SK-N-SH (cell line): ENCODE measurements around the gene GRIK5. TPM values are rescaled to one million over a fixed set of nuclear protein-coding genes. Genes with fewer than 3 reads are reported as not detected.

ENCODE experiments used
- CTCF ChIA-PET: fragments of 300-600, 350-600 bp; formaldehyde crosslinking; extraction: SDS; loops from one replicate; lab custom pipeline; 2021; lab: Yijun Ruan, JAX
- POLR2A ChIA-PET: fragments of 350-600 bp; sonication (Branson Sonifier 250); formaldehyde crosslinking; extraction: SDS; loops from one replicate; lab custom pipeline; 2020; ENCODE audit warnings: antibody characterized with exemption, inconsistent platforms; lab: Yijun Ruan, JAX
- DNase-seq: peaks from one replicate; pipeline ENCODE4 v3.0.0; 2012
- H2AFZ ChIP-seq: fragments of 200-600 bp; sonication (generic); 2 replicates; pipeline ENCODE4 v1.8.1; 2016; ENCODE audit warnings: antibody characterized with exemption, mild to moderate bottlenecking, low read depth
- H3F3A ChIP-seq: fragments of 200-600 bp; sonication (generic); replicated peaks from 2 replicates; pipeline ENCODE3; 2016; ENCODE audit warnings: antibody characterized with exemption, mild to moderate bottlenecking; ENCODE audit not compliant: insufficient read depth
- H3K27ac ChIP-seq, 2 experiments: fragments of 200-500 bp in 1 of 2; fragments of 200-600 bp in 1 of 2; sonication (Bioruptor generic) in 1 of 2; sonication (generic), shearing (Covaris generic) in 1 of 2; 2 replicates each; pipeline versions ENCODE4 v1.5.1 to v1.6.1; 2014 to 2016; ENCODE audit warnings: low read depth in 2 of 2, inconsistent platforms in 1 of 2, low read length in 1 of 2, mild to moderate bottlenecking in 1 of 2, mixed read lengths in 1 of 2
- H3K27me3 ChIP-seq: fragments of 200-600 bp; sonication (generic), shearing (Covaris generic); 2 replicates; pipeline ENCODE4 v1.6.1; 2016; ENCODE audit warnings: mixed run types; ENCODE audit not compliant: insufficient read depth
- H3K36me3 ChIP-seq, 2 experiments: fragments of 200-500 bp in 1 of 2; fragments of 200-600 bp in 1 of 2; sonication (Bioruptor generic) in 1 of 2; sonication (generic) in 1 of 2; replicated peaks in 1 of 2; 2 replicates each; pipeline versions ENCODE3 to v1.5.1; 2014 to 2016; ENCODE audit warnings: low read length in 1 of 2, mild to moderate bottlenecking in 1 of 2; ENCODE audit not compliant: insufficient read depth in 2 of 2, control insufficient read depth in 1 of 2
- H3K4me1 ChIP-seq, 2 experiments: fragments of 200-500 bp in 1 of 2; fragments of 200-600 bp in 1 of 2; sonication (Bioruptor generic) in 1 of 2; sonication (generic), shearing (Covaris generic) in 1 of 2; 2 replicates each; pipeline versions ENCODE4 v1.5.1 to v1.6.1; 2014 to 2016; ENCODE audit warnings: low read depth in 1 of 2, low read length in 1 of 2, mixed run types in 1 of 2; ENCODE audit not compliant: insufficient read depth in 2 of 2, control insufficient read depth in 1 of 2
- H3K4me2 ChIP-seq: fragments of 200-600 bp; sonication (generic), shearing (Covaris generic); 2 replicates; pipeline ENCODE4 v1.6.1; 2017; ENCODE audit warnings: mixed run types
- H3K4me3 ChIP-seq, 2 experiments: fragments of 200-500 bp in 1 of 2; fragments of 200-600 bp in 1 of 2; sonication (Bioruptor generic) in 1 of 2; sonication (generic), shearing (Covaris generic) in 1 of 2; 2 replicates each; pipeline versions ENCODE4 v1.5.1 to v1.8.1; 2014 to 2016; ENCODE audit warnings: low read depth in 2 of 2, inconsistent platforms in 1 of 2, low read length in 1 of 2, mild to moderate bottlenecking in 1 of 2, mixed read lengths in 1 of 2, moderate library complexity in 1 of 2
- H3K79me2 ChIP-seq: fragments of 200-600 bp; sonication (generic); 2 replicates; pipeline ENCODE4 v1.8.1; 2017; ENCODE audit warnings: mild to moderate bottlenecking; ENCODE audit not compliant: insufficient read depth
- H3K9ac ChIP-seq: fragments of 200-600 bp; sonication (generic); 2 replicates; pipeline ENCODE4 v1.6.1; 2017; ENCODE audit warnings: mixed run types
- H3K9me2 ChIP-seq: fragments of 200-600 bp; sonication (generic); 2 replicates; pipeline ENCODE4 v1.6.1; 2017; ENCODE audit warnings: mixed run types
- H3K9me3 ChIP-seq: fragments of 200-600 bp; sonication (generic); 2 replicates; pipeline ENCODE4 v1.6.1; 2017; ENCODE audit warnings: mixed run types, mild to moderate bottlenecking, moderate library complexity
- H4K20me1 ChIP-seq: fragments of 200-600 bp; sonication (generic); 2 replicates; pipeline ENCODE4 v1.6.1; 2017; ENCODE audit warnings: mild to moderate bottlenecking, mixed run types; ENCODE audit not compliant: insufficient read depth
- CHD2 ChIP-seq: fragments of 150-350 bp; IDR thresholded peaks from 2 replicates; pipeline ENCODE4 v1.6.1; 2018; ENCODE audit warnings: low read length; ENCODE audit not compliant: partially characterized antibody
- CTCF ChIP-seq: fragments of 200-600 bp; sonication (generic); IDR thresholded peaks from 2 replicates; pipeline ENCODE4 v1.6.1; 2017; ENCODE audit warnings: antibody characterized with exemption, mild to moderate bottlenecking, moderate library complexity
- EP300 ChIP-seq, 2 experiments: IDR thresholded peaks; 2 replicates each; pipeline versions ENCODE4 v1.4.0 to v1.6.1; 2012; ENCODE audit warnings: borderline replicate concordance in 1 of 2, low read depth in 1 of 2, low read length in 1 of 2
- EZH2phosphoT487 ChIP-seq: fragments of 200-600 bp; sonication (generic); IDR thresholded peaks from 2 replicates; pipeline ENCODE4 v1.6.1; 2017; ENCODE audit warnings: low read depth, mixed run types, mild to moderate bottlenecking, antibody characterized with exemption, moderate library complexity, borderline replicate concordance
- FOSL2 ChIP-seq: IDR thresholded peaks from 2 replicates; pipeline ENCODE4 v1.4.0; 2012; ENCODE audit warnings: low read depth, mild to moderate bottlenecking, moderate library complexity, borderline replicate concordance
- GABPA ChIP-seq: IDR thresholded peaks from 2 replicates; pipeline ENCODE4 v1.4.0; 2012; ENCODE audit warnings: low read depth, mild to moderate bottlenecking
- GATA2 ChIP-seq: sonication (generic); formaldehyde crosslinking; IDR thresholded peaks from 2 replicates; pipeline ENCODE4 v1.5.0; 2020; ENCODE audit warnings: mild to moderate bottlenecking, missing genetic modification reagents
- IRF3 ChIP-seq: fragments of 150-350 bp; IDR thresholded peaks from 2 replicates; pipeline ENCODE4 v1.6.1; 2016; ENCODE audit warnings: mild to moderate bottlenecking, low read depth, low read length
- MAX ChIP-seq: IDR thresholded peaks from 2 replicates; pipeline ENCODE4 v1.4.0; 2012; ENCODE audit warnings: low read depth
- MXI1 ChIP-seq: IDR thresholded peaks from 2 replicates; pipeline ENCODE4 v1.6.1; 2012; ENCODE audit warnings: mild to moderate bottlenecking, low read depth, low read length, improper control_type of control experiment
- NRF1 ChIP-seq: IDR thresholded peaks from 2 replicates; pipeline ENCODE4 v1.6.1; 2012; ENCODE audit warnings: low read depth, mild to moderate bottlenecking, low read length
- PBX3 ChIP-seq: IDR thresholded peaks from 2 replicates; pipeline ENCODE4; 2012
- POLR2AphosphoS5 ChIP-seq: IDR thresholded peaks from 2 replicates; pipeline ENCODE4 v1.6.1; 2012; ENCODE audit warnings: low read depth, low read length
- RFX5 ChIP-seq: IDR thresholded peaks from 2 replicates; pipeline ENCODE4 v1.6.1; 2012; ENCODE audit warnings: mild to moderate bottlenecking, improper control_type of control experiment, low read length
- SIN3A ChIP-seq: IDR thresholded peaks from 2 replicates; pipeline ENCODE4 v1.6.1; 2012; ENCODE audit warnings: low read depth, mild to moderate bottlenecking, low read length, moderate library complexity, borderline replicate concordance
- TCF12 ChIP-seq: IDR thresholded peaks from 2 replicates; pipeline ENCODE4 v1.4.0; 2012
- USF1 ChIP-seq: IDR thresholded peaks from 2 replicates; pipeline ENCODE4 v1.4.0; 2012; ENCODE audit warnings: low read depth, borderline replicate concordance
- USF2 ChIP-seq: fragments of 150-350 bp; IDR thresholded peaks from 2 replicates; pipeline ENCODE4 v1.6.1; 2017; ENCODE audit warnings: antibody characterized with exemption, low read length, low read depth, borderline replicate concordance
- YY1 ChIP-seq: IDR thresholded peaks from 2 replicates; pipeline ENCODE4 v1.4.0; 2012; ENCODE audit warnings: low read depth, mild to moderate bottlenecking
- ZBTB33 ChIP-seq: IDR thresholded peaks from 2 replicates; pipeline ENCODE4 v1.4.0; 2012; ENCODE audit warnings: low read depth, borderline replicate concordance
- WGBS: methylation state at CpG from one replicate; pipeline ENCODE4 v1.1.6; 2017; ENCODE audit warnings: low lambda C conversion rate; 5-methylcytosine and 5-hydroxymethylcytosine counted together
- polyA plus RNA-seq, 3 experiments: library from polyadenylated mRNA; depleted of rRNA; stranded (reverse); fragments of >200 nt; gene quantifications; 2 replicates each; pipeline ENCODE4 v1.2.3, GENCODE V29; 2012

GRIK5 gene
- polyA plus RNA-seq, 1 of the 3 experiments (the other 2 are of a cell fraction): 2.4 TPM

- ChIA-PET CTCF (interaction anchor here (1.5 to 2.3 kb wide), 2 partner anchors 17 to 21 kb away, joined by 4 to 7 read pairs; no protein-coding TSS in a partner anchor), POLR2A (no interaction called here)
- no peaks in the 10 kb centered on the region for H4K20me1 ChIP-seq
- H3K4me1 ChIP-seq: no peaks in the 10 kb centered on the region
- TF ChIP-seq PBX3 (no peak), FOSL2 (no peak), GATA2 (no peak), GABPA (no peak), CTCF (no peak), CHD2 (no peak), ZBTB33 (no peak), IRF3 (no peak), MXI1 (no peak), NRF1 (no peak), TCF12 (no peak), USF1 (no peak), EP300 (IDR thresholded peaks at IDR 0.05; ENCODE audit: borderline replicate concordance in 1 of 2, low read depth in 1 of 2, low read length in 1 of 2) (no peak), RFX5 (no peak), USF2 (no peak), SIN3A (no peak), YY1 (no peak), EZH2phosphoT487 (no peak), MAX (no peak), POLR2AphosphoS5 (no peak)
- H2AFZ ChIP-seq: no peak overlapping the region
- H3K9ac ChIP-seq: no peak overlapping the region
- no peaks in the 10 kb centered on the region for H3F3A ChIP-seq
- peaks cover 5% of the 10 kb centered on the region; the same call in 1 of the 2 replicates for H3K27me3 ChIP-seq
- H3K79me2 ChIP-seq: no peaks in the 10 kb centered on the region
- WGBS: 70% methylated on average over 13 of the region's 13 CpGs
- no peaks in the 10 kb centered on the region for H3K9me3 ChIP-seq
- no peaks in the 10 kb centered on the region for H3K36me3 ChIP-seq
- H3K4me2 ChIP-seq: no peak overlapping the region
- no peak for DNase-seq
- H3K9me2 ChIP-seq: no peaks in the 10 kb centered on the region
- no peak overlapping the region for H3K4me3 ChIP-seq
- no peak overlapping the region for H3K27ac ChIP-seq
Observed at GRCh38 chr19:42006569-42006968, 63.4 kb downstream of the GRIK5 start.
